ENCODE results near the gene TRIM75. TPM values are rescaled to one million over a fixed set of nuclear protein-coding genes. Genes with fewer than 3 reads are reported as not detected.

Gene TRIM75
- total and polyA plus RNA-seq, 2 of the 13 experiments (the other 11 are each of a cell fraction or from before 2014, with no cell fraction given) = not detected

DNA sequence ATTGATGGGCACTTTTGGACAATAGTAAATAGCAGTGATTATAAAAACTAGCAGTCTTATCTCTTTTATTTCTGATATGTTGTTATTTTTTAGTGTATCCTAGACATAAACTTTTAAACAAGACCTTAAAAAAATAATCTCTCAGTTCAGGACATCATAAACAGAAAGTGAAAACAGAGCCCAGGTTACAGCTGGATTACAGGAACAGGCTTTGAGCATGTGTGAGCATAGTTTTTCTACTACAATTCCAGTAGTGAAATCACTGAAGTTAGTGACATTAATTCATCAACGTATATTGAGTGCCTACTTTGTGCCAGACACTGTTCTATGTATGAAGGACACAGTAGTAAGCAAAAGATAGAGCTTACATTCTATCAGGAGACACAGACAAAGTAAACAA is 16.9 kb downstream of the TRIM75 start:
- Histone ChIP-seq H3K27ac (ENCODE audit: extremely low read length, insufficient read depth, low read length) (no peak overlapping the region), H3K9me3 (ENCODE audit: low read length) (no peaks in the 10 kb centered on the region), H4K20me1 (ENCODE audit: insufficient read depth, low read length) (no peaks in the 10 kb centered on the region), H3K4me1 (ENCODE audit: insufficient read depth, low read length) (no peaks in the 10 kb centered on the region), H3K79me2 (ENCODE audit: insufficient read depth, low read length) (no peaks in the 10 kb centered on the region), H3K27me3 (ENCODE audit: control insufficient read depth in 1 of 2, insufficient read depth in 2 of 2, low read length in 2 of 2) (no peaks in the 10 kb centered on the region), H3K4me2 (ENCODE audit: low read depth, low read length) (no peak overlapping the region), H3K9ac (ENCODE audit: insufficient read depth, low read depth, low read length) (no peak overlapping the region), H3K4me3 (replicated peaks in 1 of 3; ENCODE audit: insufficient read depth in 1 of 3, low read depth in 2 of 3, low read length in 3 of 3) (no peak overlapping the region), H3K36me3 (replicated peaks in 1 of 2; ENCODE audit: control insufficient read depth in 1 of 2, insufficient read depth in 2 of 2, low read length in 2 of 2) (no peaks in the 10 kb centered on the region), H2AFZ (ENCODE audit: low read length) (no peak overlapping the region)
- FAIRE-seq (no peak), ATAC-seq (no peak), DNase-seq (ENCODE audit: low spot score) (no peak)
- in situ Hi-C loops (cut with HindIII; ENCODE audit: extremely low pct_ligation_motif_present, low pct_unique_long_range_greater_than_20kb) (no loop called here), intact Hi-C loops (cut with micrococcal nuclease; ENCODE audit: unreplicated experiment) (no loop called here)
- ChIA-PET CTCF (ENCODE audit: low intra/inter-chr PET ratio, low total read pairs) (no interaction called here), POLR2A (no interaction called here)
- WGBS (ENCODE audit: low lambda C conversion rate) = 20% methylated on average over 1 of the region's 1 CpG
- BruUV-seq (replicated peaks) = no TSS peak
- TF ChIP-seq KDM5A (IDR thresholded peaks at IDR 0.05; ENCODE audit: borderline replicate concordance, low read length) (no peak), CHD2 (IDR thresholded peaks at IDR 0.05; ENCODE audit: low read depth, low read length) (no peak), HOMEZ (CRISPR knock-in tag; IDR thresholded peaks at IDR 0.05; ENCODE audit: low read depth) (no peak), FOXO1 (CRISPR knock-in tag; IDR thresholded peaks at IDR 0.05) (no peak), TFDP2 (CRISPR knock-in tag; IDR thresholded peaks at IDR 0.05) (no peak), ZNF496 (CRISPR knock-in tag; IDR thresholded peaks at IDR 0.05; ENCODE audit: insufficient replicate concordance) (no peak), ZNF543 (CRISPR knock-in tag; IDR thresholded peaks at IDR 0.05) (no peak), ZNF652 (CRISPR knock-in tag; IDR thresholded peaks at IDR 0.05; ENCODE audit: borderline replicate concordance, low read depth) (no peak), GATAD2A (CRISPR knock-in tag; IDR thresholded peaks at IDR 0.05) (no peak), ZC3H4 (CRISPR knock-in tag; IDR thresholded peaks at IDR 0.05; ENCODE audit: borderline replicate concordance) (no peak), RBM22 (optimal IDR thresholded peaks at IDR 0.05; ENCODE audit: low read length) (no peak), HOXA7 (CRISPR knock-in tag; IDR thresholded peaks at IDR 0.05) (no peak), TEAD2 (CRISPR knock-in tag; IDR thresholded peaks at IDR 0.05) (no peak), FUBP1 (CRISPR knock-in tag; IDR thresholded peaks at IDR 0.05; ENCODE audit: borderline replicate concordance) (no peak), TCF7L2 (IDR thresholded peaks at IDR 0.05; ENCODE audit: low read depth, low read length) (no peak)
- TF ChIP-seq, protein P1, sequence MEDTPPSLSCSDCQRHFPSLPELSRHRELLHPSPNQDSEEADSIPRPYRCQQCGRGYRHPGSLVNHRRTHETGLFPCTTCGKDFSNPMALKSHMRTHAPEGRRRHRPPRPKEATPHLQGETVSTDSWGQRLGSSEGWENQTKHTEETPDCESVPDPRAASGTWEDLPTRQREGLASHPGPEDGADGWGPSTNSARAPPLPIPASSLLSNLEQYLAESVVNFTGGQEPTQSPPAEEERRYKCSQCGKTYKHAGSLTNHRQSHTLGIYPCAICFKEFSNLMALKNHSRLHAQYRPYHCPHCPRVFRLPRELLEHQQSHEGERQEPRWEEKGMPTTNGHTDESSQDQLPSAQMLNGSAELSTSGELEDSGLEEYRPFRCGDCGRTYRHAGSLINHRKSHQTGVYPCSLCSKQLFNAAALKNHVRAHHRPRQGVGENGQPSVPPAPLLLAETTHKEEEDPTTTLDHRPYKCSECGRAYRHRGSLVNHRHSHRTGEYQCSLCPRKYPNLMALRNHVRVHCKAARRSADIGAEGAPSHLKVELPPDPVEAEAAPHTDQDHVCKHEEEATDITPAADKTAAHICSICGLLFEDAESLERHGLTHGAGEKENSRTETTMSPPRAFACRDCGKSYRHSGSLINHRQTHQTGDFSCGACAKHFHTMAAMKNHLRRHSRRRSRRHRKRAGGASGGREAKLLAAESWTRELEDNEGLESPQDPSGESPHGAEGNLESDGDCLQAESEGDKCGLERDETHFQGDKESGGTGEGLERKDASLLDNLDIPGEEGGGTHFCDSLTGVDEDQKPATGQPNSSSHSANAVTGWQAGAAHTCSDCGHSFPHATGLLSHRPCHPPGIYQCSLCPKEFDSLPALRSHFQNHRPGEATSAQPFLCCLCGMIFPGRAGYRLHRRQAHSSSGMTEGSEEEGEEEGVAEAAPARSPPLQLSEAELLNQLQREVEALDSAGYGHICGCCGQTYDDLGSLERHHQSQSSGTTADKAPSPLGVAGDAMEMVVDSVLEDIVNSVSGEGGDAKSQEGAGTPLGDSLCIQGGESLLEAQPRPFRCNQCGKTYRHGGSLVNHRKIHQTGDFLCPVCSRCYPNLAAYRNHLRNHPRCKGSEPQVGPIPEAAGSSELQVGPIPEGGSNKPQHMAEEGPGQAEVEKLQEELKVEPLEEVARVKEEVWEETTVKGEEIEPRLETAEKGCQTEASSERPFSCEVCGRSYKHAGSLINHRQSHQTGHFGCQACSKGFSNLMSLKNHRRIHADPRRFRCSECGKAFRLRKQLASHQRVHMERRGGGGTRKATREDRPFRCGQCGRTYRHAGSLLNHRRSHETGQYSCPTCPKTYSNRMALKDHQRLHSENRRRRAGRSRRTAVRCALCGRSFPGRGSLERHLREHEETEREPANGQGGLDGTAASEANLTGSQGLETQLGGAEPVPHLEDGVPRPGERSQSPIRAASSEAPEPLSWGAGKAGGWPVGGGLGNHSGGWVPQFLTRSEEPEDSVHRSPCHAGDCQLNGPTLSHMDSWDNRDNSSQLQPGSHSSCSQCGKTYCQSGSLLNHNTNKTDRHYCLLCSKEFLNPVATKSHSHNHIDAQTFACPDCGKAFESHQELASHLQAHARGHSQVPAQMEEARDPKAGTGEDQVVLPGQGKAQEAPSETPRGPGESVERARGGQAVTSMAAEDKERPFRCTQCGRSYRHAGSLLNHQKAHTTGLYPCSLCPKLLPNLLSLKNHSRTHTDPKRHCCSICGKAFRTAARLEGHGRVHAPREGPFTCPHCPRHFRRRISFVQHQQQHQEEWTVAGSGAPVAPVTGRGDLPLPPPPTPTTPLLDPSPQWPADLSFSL (CRISPR knock-in tag; IDR thresholded peaks at IDR 0.05) = no peak
